HG03045 (cell line): ENCODE measurements around the gene LGI4.

Experiments used
- ATAC-seq: cut with Tn5 transposase; IDR thresholded peaks from one replicate; pipeline ENCODE4 v1.9.1; 2021; ENCODE audit warnings: mild to moderate bottlenecking, moderate library complexity; ENCODE audit not compliant: unreplicated experiment

Gene LGI4

GRCh38 chr19:35124098-35125060 lies 10.5 kb downstream of the LGI4 start:
- ATAC-seq, result peak; percentile 59

- no peak for ATAC-seq
Observed at GRCh38 chr19:35123573-35123972, 11.3 kb downstream of the LGI4 start.

DNA sequence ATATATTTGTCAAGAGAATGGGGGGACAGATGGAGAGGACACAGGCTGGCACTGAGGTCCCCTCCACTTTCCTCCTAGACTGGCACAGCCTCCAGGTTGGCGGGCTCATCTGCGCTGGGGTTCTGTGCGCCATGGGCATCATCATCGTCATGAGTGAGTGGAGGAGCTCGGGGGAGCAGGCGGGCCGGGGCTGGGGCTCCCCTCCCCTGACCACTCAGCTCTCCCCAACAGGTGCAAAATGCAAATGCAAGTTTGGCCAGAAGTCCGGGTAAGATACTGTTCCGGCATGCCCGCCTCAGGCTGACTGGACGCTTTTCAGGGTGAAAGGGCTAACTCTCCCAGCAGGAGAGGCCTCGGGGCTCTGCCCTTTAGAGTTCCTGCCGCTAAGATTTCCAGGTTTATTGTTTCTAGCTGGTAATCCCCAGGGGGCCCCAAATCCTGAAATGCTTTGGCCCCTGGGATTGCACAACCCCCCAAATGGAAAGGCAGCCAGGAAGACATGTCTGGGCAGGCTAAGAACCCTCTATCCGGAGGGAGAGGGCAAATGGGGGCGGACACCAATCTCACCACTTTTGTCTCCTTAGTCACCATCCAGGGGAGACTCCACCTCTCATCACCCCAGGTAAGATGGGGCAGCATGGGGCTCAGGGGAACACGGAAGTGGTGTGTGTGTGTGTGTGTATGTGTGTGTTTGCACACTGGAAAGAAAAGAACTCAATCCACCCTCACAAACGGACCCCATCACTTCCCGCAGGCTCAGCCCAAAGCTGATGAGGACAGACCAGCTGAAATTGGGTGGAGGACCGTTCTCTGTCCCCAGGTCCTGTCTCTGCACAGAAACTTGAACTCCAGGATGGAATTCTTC lies 11.9 kb downstream of the LGI4 start:
- ATAC-seq, result no peak

DNA sequence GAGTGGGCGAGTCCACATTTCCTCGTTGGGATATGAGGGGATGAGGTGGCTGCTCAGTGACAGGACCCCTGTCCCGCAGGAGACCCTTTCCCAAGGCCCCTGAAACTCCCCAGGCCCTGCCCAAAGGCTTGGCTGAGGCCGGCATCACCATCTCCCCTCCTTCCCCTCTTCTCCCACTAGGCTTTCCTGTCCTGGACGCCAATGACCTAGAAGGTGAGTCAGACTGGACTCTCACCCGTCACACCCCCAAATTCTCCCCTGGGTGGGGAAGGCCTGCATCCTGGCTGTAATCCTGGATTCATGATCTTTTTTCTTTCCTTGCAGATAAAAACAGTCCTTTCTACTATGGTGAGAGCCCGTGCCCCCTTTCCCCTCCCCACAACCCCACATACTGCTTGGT lies 14.0 kb downstream of the LGI4 start:
- ATAC-seq, result no peak

- no peak for ATAC-seq
Observed at GRCh38 chr19:35120492-35120891, 14.4 kb downstream of the LGI4 start.

DNA sequence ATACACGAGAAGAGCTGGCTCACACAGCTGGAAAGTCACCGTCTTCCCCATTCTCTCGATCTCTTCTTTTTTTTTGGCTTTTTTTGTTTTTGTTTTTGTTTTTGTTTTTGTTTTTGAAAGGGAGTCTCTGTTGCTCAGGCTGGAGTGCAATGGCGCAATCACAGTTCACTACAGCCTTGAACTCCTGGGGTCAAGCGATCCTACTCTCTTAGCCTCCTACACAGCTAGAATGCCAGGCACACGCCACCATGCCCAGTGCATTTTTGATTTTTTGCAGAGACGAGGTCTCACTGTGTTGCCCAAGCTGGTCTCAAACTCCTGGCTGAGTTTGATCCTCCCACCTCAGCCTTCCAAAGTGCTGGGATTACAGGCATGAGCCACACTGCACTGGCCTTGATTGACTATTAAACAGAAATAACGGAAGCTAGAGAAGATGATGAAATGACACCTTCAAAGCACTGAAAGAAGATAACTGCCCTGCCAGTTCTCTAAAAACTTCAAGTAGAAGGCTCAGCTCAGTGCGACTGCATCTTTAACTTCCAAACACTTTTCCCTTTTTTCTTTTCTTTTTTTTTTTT lies 15.2 kb downstream of the LGI4 start:
- ATAC-seq, result no peak

GRCh38 chr19:35119091-35119490 lies 15.8 kb downstream of the LGI4 start:
- no peak for ATAC-seq

DNA sequence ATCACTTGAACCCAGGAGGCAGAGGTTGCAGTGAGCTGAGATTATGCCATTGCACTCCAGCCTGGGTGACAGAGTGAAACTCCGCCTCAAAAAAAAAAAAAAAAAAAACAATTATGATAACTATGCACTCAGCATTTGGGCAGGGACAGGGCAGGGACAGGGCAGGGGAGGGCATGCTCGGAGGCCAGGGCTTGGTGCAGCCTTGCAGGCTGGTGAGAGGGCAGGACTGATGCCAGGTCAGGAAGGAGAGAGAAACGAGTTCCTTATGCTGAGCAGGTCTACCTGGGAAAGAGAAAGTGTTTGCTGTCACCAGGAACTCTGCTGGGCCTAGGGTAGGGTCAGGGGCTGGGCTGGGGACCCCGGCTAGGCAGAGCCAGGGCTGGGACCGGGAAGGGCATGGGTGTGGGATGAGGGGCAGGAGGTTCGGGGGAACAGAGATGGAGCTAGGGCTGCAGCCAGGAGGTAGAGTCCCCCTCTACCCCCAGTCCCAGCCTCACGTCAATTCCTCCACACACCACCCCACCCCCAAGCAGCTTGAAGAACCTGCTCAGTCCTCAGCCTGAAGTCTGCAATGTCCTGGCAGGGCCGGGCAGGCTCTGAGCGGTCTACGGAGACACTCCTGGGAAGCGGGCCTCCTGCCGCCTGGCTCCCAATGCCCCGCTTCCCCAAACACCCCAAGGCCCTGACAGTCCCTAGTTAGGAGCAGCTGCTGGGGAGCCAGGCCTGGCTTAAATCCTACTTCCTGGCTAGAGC lies 16.4 kb downstream of the LGI4 start:
- no peak for ATAC-seq

GRCh38 chr19:35117799-35118198 lies 17.1 kb downstream of the LGI4 start:
- no peak for ATAC-seq

- ATAC-seq, result no peak
Observed at GRCh38 chr19:35117116-35117515, 17.7 kb downstream of the LGI4 start.

DNA sequence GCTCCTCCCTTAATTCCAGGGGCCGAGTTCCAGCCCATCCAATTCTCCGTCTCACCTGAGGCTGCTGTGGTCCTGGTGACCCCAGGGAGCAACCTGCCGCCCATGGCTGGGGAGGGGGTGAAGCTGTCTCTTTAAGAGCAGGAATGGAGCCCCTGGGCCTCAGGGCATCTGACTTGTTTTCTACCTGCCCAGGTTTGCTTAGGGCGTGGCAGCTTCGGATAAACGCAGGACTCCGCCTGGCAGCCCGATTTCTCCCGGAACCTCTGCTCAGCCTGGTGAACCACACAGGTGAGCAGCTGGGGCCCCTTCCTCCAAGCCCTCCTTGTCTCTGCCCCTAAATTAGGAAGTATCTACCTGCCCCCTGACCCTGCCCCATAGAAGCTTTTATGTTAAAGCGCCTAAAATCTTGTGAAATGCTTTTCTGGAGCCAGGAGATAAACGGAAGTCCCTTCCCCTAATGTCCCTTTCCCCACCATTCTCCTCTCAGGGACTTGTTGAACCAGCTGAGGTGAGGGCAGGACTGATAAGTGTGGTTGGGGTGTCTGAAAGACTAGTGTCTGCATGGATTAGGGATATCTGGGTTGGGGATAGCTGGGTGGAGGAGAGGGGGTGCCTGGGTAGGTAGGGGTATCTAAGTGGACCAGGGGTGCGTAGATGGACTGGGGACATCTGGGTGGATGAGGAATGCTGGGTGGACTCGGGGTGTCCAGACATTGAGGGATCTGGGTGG lies 18.6 kb downstream of the LGI4 start:
- ATAC-seq, result no peak

- no peak for ATAC-seq
Observed at GRCh38 chr19:35115177-35115951, 19.5 kb downstream of the LGI4 start, which contains the start of gene FXYD3. Gene FXYD3, plus strand, starts transcription at chr19:35115823. Its CDS starts 3,554 bp downstream, at chr19:35119377.

- no peak for ATAC-seq
Observed at GRCh38 chr19:35114353-35115176, 20.3 kb downstream of the LGI4 start.

DNA sequence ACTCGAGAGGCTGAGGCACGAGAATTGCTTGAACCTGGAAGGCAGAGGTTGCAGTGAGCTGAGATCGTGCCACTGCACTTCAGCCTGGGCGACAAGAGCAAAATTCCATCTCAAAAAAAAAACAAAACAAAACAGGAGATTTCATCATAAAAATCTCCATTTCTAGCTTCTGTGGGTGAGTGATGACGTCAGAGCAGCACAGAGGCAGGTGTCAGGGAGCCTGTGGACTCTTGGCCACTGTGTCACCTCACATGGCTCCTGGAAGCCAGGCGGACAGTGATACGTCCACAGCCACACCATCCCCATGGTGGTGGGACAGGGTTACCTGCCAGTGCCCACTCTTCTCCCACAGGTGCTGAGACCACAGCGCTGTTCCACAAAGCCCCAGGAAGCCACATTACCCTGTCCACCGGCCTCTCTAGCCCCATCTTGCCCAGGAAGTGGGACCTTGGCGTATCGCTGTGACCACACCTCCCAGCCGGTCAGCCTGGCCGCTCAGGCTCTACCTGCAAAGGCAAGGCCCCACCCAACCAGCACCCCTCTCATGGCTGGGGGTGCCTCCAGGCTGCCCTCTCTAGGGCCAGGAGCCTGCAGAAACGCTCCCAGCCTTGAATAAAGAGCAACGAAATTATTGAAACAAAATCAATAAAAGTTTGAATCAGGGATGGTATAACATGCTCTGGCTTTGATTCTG lies 21.7 kb downstream of the LGI4 start:
- ATAC-seq, result no peak

DNA sequence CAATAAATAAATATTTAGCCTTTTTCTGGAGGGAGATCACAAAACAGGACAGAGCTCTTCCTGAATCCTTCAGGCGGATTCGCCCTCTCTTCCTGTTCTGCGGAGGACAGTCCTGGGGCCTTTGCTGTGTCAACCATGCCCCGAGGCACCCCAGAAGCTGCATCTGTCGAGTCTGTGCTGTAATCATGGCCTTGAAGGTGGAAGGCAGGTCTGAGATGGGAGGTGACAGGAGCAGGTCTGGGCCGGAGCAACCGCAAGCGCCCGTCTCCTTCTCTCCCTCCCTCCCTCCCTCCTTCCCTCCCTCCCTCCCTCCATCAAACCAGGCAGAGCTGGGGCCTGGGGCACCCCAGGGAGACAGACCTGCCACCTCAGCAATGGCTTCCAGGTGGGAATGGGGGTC lies 23.9 kb downstream of the LGI4 start:
- ATAC-seq, result no peak

DNA sequence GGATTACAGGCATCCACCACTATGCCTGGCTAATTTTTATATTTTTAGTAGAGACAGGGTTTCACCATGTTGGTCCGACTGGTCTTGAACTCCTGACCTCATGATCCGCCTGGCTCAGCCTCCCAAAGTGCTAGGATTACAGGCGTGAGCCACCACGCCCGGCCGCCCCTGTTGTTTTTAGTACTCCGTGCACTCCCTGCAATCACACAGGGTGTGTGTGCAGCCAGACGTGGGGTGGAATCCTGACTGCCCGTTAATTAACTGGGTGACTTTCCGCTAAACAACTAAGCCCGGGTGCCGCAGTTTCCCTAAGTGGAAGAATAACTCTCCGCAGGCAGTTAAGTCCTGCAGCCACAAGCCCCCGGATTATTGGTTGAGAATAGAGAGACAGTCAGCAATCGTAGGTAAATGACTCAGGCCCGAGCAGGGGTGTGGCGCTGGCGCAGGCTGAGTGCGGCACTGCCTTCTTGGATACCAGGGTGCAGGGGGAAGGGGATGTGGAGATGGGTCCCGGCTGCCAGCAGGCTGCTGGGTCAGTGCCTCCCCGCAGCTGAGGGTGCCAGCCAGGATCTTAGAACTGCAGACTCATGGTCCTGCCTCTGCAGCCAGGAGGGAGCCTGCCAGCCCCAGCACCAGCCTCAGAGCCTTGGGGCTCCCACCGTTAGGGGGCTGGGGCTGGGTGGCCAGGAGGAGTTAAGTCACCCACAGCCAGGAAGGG lies 25.3 kb downstream of the LGI4 start:
- no peak for ATAC-seq

DNA sequence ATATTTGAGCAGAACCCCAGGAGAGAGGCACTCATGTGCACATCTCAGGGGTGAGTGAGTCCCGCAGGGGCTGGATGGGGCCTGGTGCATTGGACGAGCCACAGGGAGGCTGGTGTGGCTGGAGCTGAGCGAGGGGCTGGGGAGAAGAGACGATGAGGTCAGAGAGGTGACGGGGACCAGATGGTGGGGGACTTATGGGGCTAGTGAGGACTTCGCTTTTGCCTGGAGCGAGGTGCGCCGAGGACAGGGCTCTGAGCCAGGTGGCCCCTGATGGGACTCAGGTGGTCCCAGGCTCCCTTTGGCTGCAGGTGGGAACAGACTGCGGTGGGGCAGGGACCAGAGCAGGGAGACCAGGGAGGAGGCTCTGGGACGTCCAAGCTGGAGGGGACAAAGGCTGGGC lies 26.1 kb downstream of the LGI4 start:
- no peak for ATAC-seq
